Mesangial cell (primary cell): ENCODE data around the gene NKAIN4. TPM values are rescaled to one million over a fixed set of nuclear protein-coding genes. Genes with fewer than 3 reads are reported as not detected.

Source experiments
- total RNA-seq: library from RNA; depleted of rRNA; stranded (reverse); fragments of >200 nt; gene quantifications from 2 replicates; pipeline ENCODE4 v1.2.3, GENCODE V29; 2015

NKAIN4 gene
- total RNA-seq: 20.0 and 213 TPM in 2 replicates

GRCh38 chr20:63254232-63254605 lies at the start of gene NKAIN4:
Gene NKAIN4, minus strand, starts transcription at chr20:63254463. Its CDS starts 13 bp downstream, at chr20:63254450.

GRCh38 chr20:63292904-63293303 lies 38.6 kb upstream of the NKAIN4 start, which contains the start of gene COL20A1:
Gene COL20A1, plus strand, starts transcription at chr20:63293186. Its CDS starts 1,922 bp downstream, at chr20:63295108.

GRCh38 chr20:63272105-63273058 lies 18.1 kb upstream of the NKAIN4 start, which contains the start of gene ARFGAP1:
Gene ARFGAP1, plus strand, starts transcription at chr20:63272813. Its CDS starts 2,768 bp downstream, at chr20:63275581.

GRCh38 chr20:63235399-63235983 lies 18.8 kb downstream of the NKAIN4 start, which contains the start of gene BIRC7:
Gene BIRC7, plus strand, starts transcription at chr20:63235905. Its CDS starts 192 bp downstream, at chr20:63236097.

GRCh38 chr20:63216041-63216848 lies 38.0 kb downstream of the NKAIN4 start, which contains the start of gene YTHDF1:
Gene YTHDF1, minus strand, starts transcription at chr20:63216131. Its CDS starts 239 bp downstream, at chr20:63215892.

Other genes starting within 250 kb of the NKAIN4 start
- gene BHLHE23, start 247.5 kb downstream of the NKAIN4 start, total RNA-seq: not detected in 2 replicates
- gene YTHDF1, start 38.3 kb downstream of the NKAIN4 start, total RNA-seq: 27.2 and 37.1 TPM in 2 replicates
- gene BIRC7, start 18.6 kb downstream of the NKAIN4 start, total RNA-seq: 2.3 and 3.8 TPM in 2 replicates
- gene ARFGAP1, start 18.4 kb upstream of the NKAIN4 start, total RNA-seq: 106 and 107 TPM in 2 replicates
- 0.16 TPM in 1 of 2 replicates, not detected in the other for gene COL20A1, start 38.7 kb upstream of the NKAIN4 start, total RNA-seq
- gene CHRNA4, start 106.9 kb upstream of the NKAIN4 start, total RNA-seq: not detected in 2 replicates
- gene KCNQ2, start 218.2 kb upstream of the NKAIN4 start, total RNA-seq: not detected in 2 replicates
- 3.4 and 12.5 TPM in 2 replicates for gene EEF1A2, start 244.6 kb upstream of the NKAIN4 start, total RNA-seq